ENCODE data around the gene SRRM3.
A peak's percentile ranks its signal among the peaks of the same experiment; 100 is the strongest.
"Not testable (repeated sequence)": the region's sequence is repeated elsewhere in the genome, so short reads cannot be mapped to it uniquely, and the experiment has no call there.

Gene SRRM3

DNA sequence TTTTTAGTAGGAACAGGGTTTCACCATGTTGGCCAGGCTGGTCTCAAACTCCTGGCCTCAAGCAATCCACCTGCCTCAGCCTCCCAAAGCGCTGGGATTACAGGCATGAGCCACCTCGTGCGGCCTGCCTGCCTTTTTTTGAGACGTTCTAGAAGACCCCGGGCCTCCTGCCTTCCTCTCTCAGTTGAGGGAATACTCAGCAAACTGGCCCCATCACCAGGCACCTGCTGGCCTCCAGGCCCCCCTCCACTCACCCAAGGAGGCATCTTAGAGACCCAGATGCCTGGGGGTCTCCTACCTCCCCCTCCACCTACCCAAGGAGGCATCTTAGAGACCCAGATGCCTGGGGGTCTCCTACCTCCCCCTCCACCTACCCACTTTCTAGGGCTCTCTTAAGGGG, 91.2 kb downstream of the SRRM3 start:
- DNase-seq, result not testable (repeated sequence)

DNA sequence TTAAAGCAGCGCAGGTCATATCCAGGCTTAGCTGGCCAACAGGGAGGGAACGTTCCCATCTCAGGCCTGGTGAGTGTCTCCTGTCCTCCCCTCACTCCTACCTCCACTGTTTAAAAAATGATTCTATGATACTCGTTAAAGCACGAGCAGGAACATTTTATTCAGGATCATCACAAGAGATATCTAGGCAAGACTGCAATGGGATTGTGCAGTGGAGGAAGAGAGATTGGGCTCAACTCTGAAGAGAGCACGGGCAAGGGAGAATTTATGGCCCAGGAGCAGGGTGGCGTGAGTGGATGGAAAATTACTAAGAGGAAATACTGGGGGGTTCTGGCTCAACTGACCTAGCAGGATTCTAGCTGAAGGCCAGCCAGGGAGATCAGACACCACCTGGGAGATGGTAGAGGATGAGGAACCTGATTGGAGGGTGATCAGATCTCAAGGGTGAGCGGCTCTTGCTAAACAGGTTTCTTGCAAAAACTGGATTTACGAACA, 91.8 kb downstream of the SRRM3 start:
- no peak for DNase-seq

GRCh38 chr7:76294344-76295024, 92.8 kb downstream of the SRRM3 start:
- peak; percentile 75 to 94 for DNase-seq

DNA sequence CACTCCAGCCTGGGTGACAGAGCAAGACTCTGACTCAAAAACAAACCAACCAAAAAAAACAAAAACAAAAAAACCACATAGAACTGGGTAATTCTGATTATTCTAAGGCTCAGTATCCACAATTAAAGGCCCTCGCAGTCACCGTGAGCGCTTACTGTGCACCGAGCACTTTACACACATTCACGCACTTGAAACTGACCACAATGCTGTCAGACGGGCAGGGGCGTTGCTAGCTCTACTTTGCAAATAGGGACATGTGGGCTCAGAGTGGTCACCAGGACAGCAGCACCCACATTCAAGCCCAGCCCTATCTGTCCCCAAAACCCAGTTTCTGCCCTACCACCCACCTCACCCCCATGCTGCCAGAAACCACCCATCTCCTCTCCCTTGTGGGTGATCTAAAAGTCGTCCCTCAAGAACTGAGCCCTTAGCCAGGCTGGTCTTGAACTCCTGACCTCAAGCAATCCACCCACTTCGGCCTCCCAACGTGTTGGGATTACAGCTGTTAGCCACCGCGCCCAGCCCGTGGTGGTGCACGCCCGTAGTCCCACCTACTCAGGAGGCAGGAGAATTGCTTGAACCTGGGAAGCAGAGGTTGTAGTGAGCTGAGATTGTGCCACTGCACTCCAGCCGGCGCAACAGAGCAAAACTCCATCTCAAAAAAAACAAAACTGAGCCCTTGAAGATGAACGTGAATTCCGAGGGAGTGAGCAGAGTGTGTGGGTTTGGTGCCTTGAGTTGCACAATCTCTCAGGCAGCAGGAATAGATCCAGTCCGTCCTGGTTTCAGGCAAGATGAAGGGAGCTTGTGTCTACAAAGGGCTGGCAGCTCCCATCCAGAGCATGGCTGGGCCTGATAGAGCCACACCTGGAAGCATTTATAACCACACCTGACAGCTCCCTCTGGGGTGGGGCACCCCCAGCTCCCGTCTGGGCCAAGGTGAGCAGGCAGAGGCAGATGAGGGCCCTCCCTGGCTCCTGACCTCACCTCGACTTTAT, 95.3 kb downstream of the SRRM3 start:
- DNase-seq, result no peak

GRCh38 chr7:76300166-76300731, 98.6 kb downstream of the SRRM3 start:
- no peak for DNase-seq

GRCh38 chr7:76301000-76301399, 99.3 kb downstream of the SRRM3 start:
- DNase-seq, result no peak

- peak in 1 of 2 experiments; percentile 80 for DNase-seq
Observed at GRCh38 chr7:76302347-76303201, 100.9 kb downstream of the SRRM3 start, which contains the start of gene HSPB1. Gene HSPB1, plus strand, starts transcription at chr7:76302673. Its CDS starts 40 bp downstream, at chr7:76302713.

- DNase-seq, result peak in 1 of 2 experiments; percentile 69
Observed at GRCh38 chr7:76303202-76304147, 101.8 kb downstream of the SRRM3 start.

DNA sequence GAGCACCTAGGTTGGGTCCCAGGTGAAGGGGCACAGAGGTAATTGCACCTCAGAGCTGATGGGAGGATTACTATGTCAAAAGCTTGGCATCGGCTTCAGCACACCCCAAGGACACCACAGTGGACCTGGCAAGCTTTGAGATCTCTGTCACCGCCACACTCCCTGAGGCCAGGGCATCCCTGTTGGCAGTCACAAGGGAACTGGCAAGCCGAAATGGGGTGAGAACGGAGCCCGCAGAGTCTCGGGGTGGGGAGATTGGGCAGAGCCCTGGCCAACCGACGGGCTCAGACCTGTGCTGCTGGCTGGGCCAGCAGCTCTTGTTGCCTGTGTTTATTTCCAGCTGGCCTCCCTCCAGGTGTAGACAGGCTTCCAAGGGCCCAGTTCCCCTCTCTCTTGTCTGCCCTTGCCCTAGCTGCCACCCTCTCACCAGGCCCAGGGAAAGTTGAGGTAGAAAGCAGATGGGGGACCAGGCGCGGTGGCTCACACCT, 103.2 kb downstream of the SRRM3 start:
- no peak for DNase-seq

GRCh38 chr7:76308874-76309273, 107.2 kb downstream of the SRRM3 start:
- not testable (repeated sequence) for DNase-seq

GRCh38 chr7:76309341-76310101, 107.8 kb downstream of the SRRM3 start:
- not testable (repeated sequence) for DNase-seq

DNA sequence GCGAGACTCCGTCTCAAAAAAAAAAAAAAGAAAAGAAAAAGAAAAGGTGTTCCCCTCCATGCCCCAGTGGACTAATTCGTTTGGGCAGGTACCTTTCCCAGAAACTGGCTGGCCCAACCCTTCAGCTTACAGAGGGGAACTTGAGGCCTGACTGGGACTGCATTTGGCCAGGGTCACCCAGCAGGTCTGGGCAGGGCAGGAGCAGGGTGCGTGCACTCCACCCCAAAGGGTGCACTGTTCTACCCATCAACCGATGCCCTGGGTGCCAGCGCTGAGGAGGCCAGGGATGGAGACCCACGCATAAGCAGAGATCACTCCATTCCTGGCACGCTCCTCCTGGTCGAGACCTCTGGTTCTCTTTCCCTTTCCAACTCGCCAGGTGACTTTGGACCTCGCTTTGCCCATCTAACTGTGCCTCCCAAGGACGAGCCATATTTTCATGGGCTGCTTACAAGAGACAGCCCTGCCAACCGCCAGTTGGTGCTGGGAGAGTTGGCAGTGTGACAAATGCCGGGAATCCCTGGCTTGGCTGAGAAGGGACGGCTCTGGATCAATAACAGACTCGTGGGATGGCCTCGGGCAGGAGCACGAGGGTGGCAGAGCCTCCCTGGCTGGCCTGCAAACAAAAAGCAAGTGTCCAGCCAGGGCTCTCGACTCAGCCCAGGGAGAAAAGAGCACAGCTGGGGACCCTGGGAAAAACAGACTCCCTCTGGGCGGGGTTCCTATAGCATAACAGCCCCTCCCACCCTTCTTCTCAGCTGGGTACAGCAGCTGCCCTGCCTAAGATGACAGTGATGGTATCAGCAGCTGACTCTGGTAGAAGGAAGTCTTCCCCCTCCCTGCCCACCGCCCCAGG, 108.6 kb downstream of the SRRM3 start:
- peak in 1 of 2 experiments; percentile 43 for DNase-seq

DNA sequence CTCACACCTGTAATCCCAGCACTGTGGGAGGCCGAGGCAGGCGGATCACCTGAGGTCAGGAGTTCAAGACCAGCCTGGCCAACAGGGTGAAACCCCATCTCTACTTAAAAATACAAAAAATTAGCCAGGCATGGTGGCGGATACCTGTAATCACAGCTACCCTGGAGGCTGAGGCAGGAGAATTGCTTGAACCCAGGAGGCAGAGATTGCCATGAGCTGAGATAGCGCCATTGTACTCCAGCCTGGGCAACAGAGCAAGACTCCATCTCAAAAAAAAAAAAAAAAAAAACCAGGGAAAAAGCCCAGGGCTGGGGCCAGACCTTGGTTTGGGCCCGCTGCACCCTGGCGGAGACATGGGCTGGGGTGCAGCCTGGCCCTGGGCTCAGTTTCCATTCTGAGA, 110.1 kb downstream of the SRRM3 start:
- not testable (repeated sequence) for DNase-seq

DNA sequence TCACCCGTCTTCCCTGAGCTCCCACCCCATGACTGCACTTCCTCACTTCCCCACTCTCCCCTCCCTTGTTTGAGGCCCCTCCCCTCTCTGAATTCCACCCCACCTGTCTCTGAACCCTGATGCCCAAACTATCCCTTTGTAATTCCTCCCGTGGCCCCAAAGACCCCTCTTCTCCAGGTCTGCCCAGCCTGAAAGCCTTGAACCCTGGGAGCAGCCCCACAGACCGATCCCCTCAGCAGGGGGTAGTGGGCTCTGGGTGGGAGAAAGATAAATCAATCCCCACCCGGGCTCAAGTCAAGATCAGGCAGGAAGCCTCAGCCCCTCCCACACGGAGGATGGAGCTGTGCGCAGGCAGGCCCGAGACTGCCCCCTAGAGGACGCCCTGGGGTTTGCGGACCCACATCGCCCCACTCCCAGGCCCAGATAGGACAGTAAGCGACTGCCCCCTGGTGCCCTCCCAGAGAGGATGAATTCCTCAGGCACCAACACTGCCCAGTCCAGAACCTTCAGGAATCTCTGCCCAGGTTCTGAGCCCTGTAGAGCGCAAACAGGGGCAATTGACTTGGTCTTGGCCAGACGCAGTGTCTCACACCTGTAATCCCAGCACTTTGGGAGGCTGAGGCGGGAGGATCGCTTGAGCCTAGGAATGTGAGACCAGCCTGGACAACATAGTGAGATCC, 112.5 kb downstream of the SRRM3 start:
- peak; percentile 87 to 98 for DNase-seq

DNA sequence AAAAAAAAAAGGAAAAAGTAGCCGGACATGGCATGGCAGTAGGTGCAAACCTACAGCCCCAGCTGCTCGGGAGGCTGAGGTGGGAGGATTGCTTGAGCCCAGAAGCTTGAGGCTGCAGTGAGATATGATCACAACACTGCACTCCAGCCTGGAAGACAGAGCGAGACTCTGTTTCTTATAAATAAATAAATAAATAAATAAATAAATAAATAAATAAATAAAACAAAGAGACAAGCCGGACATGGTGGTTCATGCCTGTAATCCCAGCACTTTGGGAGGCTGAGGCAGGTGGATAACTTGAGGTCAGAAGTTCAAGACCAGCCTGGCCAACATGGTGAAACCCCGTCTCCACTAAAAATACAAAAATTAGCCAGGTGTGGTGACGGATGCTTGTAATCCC, 113.0 kb downstream of the SRRM3 start:
- not testable (repeated sequence) for DNase-seq

GRCh38 chr7:76315364-76315763, 113.7 kb downstream of the SRRM3 start:
- no peak for DNase-seq

GRCh38 chr7:76316984-76317781, 115.5 kb downstream of the SRRM3 start:
- no peak for DNase-seq

All from NCI-H526 (cell line).